ACHN (cell line): ENCODE data around the gene RGPD4.
"Not testable (repeated sequence)": the region's sequence is repeated elsewhere in the genome, so short reads cannot be mapped to it uniquely, and the experiment has no call there.

ENCODE experiments used
- DNase-seq: peaks from one replicate; pipeline ENCODE4 v3.0.0-alpha.2; 2015
- in situ Hi-C: cut with HindIII; loops from 2 replicates; pipeline ENCODE4 v1.10.0; 2017; ENCODE audit warnings: low sequenced_read_pairs, low pct_ligation_motif_present, low pct_unique_long_range_greater_than_20kb

The RGPD4 gene

DNA sequence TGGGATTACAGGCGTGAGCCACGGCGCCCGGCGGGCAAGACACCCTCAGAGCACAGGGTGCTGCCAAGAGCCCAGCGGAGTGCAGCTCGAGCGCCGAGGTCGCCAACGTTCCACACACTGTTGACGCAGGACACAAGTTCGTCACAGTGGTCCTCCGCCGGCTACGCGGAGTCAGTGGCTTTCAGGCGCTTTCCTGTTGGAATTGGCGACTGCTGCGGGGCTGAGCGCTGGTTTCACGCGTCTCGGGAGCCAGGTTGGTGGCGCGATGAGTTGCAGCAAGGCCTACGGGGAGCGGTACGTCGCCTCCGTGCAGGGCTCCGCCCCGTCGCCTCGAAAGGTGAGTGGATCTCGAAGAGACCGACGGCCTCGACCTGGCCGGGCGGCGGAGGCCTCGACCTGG, at the start of gene RGPD4:
Gene RGPD4 (plus strand): TSS at position 144 of the 400 bp plus-strand sequence. CDS start 122 bp downstream, at position 266.
- DNase-seq, in situ Hi-C loops: not testable (repeated sequence)

DNA sequence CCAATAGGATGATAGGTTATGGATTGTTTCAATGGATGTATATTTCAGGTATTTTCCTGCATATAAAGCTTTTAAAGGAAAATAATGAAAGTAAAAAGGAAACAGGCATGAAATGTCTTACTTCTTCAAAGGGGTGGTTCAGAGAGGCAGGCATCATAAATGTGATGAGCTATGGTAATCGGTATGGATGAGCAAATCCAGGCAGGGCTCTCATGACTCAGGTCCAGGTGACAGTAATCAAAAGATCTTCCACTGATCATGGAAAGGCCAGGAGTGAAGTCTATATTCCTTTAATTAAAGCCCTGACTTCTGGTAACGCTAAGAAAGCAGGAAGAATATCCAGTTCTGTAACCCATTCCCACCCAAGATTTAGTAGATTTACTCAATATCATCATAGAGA, 48.7 kb upstream of the RGPD4 start:
- in situ Hi-C loops = no loop called here
- no peak for DNase-seq

DNA sequence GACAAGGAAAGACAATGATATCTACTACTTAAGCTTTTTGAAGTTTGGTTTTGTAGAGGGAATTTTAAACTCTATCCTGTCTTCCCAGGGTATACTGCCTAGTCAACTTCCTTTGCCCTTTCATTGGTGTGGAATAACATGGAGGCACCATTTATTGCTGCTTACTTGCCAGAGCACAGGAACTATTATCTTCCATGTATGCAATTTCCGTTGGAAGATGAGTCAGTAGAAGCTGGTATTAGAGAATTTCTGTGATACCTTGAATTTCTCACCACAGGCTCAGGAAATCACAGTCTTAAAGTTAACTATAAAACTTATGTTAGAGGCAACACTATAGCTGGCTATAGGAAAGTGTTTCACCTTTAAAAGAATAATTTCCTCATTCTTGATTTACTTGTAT, 40.9 kb upstream of the RGPD4 start:
- in situ Hi-C loops = no loop called here
- DNase-seq = no peak

DNA sequence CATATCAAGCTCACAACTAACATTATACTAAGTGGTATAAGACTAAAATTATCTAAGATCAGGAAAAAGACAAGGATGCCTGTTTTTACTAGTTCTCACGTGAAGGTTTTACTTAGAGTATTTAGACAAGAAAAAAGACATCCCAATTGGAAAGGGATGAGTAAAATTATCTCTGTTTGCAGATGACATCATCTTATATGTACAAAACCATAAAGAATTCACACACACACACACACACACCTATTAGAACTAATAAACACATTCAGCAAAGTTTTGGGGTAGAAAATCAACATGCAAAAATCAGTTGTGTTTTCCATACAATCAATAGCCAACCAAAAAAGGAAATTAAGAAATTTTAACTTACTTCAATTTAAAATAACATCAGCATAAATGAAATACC, 35.9 kb upstream of the RGPD4 start:
- DNase-seq = no peak
- in situ Hi-C loops = no loop called here

DNA sequence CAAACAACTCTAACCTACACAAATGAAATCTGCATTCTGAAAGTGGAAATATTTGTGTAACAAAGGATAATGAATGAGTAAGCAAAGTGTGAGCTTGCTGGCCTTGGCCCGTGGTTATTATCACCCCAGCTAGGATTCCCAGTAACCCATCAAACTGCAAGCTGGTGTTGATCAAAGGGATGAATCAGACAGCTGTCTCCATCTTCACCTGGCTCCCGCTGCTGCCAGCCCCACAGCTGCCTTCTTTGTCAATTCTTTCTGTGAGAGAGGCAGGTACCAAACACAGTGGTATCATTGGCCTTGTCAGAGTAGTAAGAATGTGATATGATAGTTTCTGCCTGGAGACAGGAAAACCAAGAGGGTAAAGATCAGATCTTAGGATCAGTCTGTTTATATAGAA, 25.2 kb upstream of the RGPD4 start:
- DNase-seq = no peak
- in situ Hi-C loops = no loop called here

DNA sequence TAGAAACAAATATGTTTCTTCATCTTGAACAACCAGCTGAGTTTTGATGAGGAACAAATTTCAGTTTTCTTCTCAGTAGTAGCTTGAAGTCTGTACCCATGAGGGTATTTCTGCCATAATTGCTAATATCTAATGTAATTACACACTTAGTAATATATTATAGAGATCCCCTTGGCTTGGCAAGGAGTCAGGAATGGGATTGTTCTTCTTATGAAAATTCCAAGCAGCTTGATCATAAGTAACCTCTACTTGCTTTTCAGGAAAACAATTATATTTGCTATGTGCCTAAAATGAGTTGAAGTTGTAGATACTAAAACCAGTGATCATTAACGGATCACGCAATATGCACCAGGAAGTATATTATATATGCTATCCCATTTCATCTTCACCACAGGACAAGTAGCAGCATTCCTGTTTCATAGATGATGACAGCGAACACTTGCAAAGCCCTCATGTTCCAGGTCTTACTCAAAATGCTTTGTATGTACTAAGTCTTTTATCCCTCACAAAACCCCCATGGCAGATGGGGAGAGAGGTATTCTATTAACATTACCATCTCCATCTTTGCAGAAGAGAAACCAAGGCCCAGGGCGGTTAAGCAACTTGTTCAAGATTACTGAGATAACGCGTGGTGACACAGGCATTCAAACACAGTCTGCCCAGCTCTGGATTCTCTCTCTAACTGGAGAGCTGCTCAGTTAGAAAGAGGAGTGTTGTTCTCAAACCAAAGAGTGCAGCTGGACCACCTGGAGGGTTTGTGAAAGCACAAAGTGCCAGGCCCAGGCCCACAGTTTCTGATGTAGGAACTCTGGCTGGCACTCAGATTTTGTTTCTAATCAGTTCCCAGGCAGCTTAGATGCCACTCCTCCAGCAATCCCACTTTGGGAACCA, 21.8 kb upstream of the RGPD4 start:
- in situ Hi-C loops = no loop called here
- no peak for DNase-seq

DNA sequence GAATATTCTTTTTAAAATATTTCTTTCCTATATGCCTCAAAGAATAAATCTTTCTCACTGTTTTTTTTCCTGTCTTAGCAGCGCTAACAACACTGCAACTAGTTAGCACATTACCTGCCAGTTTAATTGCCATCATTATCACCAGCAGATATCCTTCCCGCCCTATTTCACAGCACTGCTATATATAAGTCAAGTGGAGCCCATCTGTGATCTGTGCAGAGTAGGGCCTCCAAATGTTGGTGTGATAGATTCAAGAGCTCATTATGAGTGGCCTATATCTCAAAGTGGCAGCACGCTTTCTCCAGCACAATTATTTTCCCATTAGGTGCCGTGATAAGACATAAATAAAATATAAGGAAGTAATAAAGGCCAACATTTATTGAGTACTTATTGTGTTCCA, 19.8 kb upstream of the RGPD4 start:
- in situ Hi-C loops = no loop called here
- no peak for DNase-seq

DNA sequence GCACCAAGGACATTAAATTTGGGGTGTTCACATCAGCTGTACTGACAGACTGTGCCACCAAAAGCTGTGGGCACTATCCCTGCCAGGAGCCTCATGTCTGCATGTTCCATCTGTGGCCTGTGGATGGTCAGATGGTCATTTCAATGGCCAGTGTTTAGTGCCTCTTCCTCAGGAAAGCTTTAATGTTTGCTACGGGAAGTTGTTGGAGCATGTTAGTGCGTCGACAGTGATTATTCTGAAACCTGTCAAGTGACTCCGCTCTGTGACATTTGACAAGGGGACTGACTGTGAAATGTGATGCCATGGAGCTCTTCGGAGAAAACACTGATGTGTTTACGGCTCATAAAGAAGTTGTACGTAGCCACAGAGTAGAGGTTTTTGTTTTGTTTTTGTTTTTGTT, 18.7 kb upstream of the RGPD4 start:
- in situ Hi-C loops = no loop called here
- DNase-seq = no peak

DNA sequence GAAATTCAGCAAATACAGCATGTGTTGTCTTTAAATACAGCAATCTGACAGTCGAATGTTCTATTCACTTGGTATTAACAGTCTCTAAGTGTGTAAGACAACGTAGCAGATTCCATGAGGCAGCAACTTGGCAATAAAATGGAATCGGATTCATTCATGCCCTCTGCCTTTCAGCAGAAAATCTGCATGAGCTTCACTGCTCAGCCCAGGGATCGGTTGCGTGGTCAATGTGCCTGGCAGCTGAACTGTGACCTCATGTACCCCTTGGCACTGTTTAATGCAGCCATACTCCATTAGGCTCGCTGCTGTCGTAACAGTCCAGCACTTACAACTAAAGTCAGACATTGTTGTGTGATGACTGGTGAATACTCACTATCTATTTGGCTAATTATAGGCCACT, 17.7 kb upstream of the RGPD4 start:
- DNase-seq = no peak
- in situ Hi-C loops = no loop called here

DNA sequence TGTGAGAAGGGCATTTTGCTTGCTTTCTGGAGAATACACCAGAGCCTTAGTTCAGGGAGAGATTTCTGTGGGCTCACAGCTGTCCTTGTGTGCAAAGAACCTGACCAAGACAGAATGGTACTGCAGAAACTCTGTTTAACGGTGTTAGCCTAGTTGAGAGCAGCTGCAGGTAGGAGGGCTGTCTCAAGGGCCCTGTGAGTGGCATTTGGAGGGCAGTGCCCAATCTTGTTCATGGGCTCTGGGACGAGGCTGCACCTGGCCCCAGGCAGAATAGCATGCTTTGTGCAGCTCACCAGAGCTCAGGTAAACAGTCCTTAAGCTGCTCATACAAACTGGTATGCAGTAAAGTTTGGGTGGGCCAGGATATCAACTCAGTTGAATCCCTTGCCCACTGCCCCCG, 16.9 kb upstream of the RGPD4 start:
- DNase-seq = no peak
- in situ Hi-C loops = no loop called here

DNA sequence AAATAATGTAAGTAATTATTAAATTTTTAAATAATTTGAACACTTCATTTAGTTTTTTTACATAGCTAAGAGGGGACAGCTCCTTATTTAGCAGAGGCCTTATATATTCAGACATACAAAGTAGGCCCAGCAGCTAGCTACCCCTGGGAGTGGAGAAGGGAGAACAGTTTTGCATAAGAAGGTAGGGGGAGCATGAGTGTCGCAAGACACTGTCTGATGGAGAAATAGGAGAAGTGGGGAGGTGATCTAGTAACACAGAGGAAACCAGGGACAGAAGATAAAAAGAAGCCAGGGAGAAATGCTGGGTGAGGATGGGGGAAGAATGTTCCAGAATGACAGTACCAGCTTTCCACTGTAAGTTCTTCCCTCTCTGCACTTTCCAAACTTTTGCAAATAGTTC, 16.0 kb upstream of the RGPD4 start:
- DNase-seq = no peak
- in situ Hi-C loops = no loop called here

DNA sequence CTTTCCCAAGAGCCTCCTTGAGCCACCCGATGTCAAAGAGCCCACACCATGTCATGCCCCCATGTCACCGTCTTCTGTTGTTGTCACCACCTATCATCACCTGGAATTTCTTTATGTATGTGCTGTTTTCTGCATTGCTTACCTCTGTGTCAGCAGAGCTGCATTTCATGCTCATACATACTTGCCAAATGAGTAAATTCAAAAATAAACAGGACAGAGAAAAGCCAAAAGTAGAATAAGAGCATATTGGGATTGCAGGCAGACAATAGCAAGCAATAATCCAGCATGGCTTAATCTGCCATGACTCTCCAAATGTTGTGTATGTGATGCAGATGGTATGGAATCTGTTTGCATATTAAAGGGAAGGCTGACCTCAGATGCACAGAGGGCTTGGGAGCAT, 15.3 kb upstream of the RGPD4 start:
- in situ Hi-C loops = no loop called here
- DNase-seq = no peak

DNA sequence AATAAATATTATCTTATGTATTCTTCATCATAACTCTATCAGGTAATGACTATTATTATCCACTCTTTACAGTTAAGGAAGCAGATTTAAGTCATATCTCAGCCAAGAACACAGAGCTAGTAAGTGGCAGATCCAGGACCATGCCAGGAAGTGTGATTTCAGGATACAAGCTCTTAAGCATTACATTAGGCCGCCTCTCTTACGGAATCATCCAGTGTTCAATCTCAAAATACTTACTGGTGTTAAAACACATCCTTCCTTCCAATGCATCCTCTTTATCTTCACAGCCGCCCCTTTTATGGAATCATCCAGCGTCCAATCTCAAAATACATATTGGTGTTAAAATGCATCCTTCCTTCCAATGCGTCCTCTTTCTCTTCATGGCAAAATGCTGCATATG, 14.7 kb upstream of the RGPD4 start:
- in situ Hi-C loops = no loop called here
- no peak for DNase-seq

DNA sequence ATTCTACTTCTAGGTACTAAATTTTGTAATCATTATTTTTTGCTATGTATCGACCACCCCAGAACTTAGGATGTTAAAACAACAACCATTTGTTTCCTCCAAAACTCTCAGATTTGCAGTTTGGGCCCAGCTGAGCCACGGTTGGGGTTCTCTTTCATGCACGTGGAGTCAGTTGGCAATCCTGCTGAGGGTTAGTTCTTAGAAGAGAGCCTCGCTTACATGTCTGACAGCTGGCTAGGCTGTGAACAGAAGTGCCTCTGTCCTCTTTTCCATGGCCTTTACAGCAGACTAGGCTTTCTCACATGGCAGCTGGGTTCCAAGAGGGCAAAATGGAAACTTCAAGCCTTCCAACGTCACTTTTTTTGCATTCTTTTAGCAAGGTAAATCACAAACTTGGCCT, 9.3 kb upstream of the RGPD4 start:
- no peak for DNase-seq
- in situ Hi-C loops = no loop called here

DNA sequence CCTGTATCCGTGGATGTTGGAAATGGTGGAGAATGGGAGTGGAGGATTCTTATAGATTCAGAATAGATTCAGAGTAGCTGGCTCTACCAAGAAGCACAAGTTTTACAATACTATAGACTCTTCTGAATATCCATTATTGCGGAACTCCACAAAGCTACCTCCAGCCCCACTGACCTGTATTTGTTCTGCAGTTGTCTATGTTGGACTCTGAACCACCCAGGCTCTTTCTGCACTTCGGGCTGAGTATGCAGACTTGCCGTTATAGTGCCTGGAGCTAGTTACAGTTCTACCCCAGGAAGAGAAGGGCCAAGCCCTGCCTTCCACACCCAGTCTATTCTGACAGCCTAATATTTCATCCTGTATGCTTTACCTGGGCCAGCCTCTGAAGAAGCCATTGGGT, 4.4 kb upstream of the RGPD4 start:
- no peak for DNase-seq
- in situ Hi-C loops = no loop called here

DNA sequence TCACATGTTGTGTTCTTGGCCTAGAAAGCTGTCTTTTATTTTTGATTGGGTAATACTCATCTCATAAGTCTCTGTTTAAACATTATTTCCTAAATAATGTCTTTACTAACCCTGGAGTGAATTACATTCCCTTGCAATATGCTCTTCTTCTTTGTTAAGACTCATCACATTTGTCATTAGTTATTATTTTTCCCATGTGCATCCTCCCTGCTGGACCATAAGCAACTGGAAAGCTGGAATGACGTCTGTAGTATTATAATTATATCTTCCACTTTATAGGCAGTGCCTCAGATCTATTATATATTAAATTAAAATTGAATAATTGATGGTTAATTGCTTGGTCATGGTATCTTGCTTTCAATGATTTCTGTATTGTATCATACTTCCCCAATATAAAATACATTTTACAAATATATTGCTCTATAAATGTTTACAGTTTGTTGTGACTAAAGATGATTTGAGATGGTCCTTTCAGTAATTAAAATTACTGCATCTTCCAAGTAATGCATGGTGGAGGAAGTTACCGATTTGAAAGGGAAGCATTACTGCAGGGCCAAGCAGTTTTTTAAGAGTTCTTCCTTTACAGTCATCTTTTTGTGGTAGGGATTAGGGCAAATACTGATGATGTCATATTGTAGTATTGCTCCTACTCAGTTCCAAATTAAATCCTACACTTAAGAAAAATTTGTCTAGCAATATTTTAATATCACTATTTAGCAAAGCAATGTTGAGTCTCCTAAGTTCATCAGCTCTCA, 2.1 kb upstream of the RGPD4 start:
- no peak for DNase-seq
- in situ Hi-C loops = no loop called here

DNA sequence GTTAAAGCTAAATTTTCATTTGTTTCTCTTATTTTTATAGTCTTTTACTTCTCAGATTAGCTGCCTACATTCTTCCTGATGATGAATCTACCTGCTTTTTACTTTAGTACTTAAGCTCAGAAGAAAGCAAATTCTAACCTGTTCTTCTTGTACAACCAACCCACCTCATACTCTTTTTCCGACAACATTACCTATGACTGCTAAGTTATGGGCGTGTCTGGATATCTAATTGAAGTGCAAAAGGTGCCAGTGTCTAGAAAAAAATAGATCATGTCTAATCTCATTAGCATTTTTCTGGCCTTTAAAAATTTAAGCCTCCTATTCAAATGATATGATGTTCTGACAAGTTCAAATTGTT, 1.5 kb upstream of the RGPD4 start:
- in situ Hi-C loops = no loop called here
- DNase-seq = no peak

DNA sequence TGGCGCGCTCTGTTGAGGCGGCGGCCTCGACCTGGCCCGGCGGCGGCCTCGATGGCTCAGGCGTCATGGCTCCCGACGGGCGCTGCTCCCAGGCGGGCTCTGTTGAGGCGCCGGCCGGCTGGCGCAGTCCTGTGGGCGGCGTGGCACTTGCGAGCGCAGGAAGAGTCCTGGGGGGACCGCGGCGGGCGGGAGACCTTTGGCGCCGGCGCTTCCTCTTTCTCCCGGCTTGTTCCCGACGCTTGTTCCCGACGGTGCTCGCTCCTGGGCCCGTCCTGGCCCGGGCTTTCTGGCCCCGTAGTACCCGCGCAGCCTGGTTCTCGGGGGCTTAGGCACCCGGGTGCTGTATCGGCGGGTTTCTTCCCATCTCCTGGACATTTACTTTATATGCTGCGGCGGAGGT, 2.8 kb downstream of the RGPD4 start:
- DNase-seq, in situ Hi-C loops: not testable (repeated sequence)

DNA sequence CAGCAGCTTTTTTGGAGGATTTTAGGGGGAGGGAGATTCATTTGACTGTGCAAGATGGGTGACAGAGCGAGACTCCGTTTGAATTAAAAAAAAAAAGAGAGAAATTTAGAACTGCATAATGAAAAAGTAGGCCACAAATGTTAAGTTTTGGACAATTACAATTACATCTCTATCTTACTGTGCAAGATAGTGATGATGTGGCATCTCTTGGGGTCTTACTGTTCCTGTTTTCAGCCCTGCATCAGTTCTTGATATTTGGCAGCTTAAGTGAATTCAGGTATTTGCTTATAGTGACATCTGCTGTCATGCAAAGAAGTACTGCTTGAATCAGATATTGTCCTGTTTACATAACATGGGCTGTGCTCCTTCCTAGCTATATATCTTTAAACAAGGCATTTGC, 6.5 kb downstream of the RGPD4 start:
- DNase-seq, in situ Hi-C loops: not testable (repeated sequence)

DNA sequence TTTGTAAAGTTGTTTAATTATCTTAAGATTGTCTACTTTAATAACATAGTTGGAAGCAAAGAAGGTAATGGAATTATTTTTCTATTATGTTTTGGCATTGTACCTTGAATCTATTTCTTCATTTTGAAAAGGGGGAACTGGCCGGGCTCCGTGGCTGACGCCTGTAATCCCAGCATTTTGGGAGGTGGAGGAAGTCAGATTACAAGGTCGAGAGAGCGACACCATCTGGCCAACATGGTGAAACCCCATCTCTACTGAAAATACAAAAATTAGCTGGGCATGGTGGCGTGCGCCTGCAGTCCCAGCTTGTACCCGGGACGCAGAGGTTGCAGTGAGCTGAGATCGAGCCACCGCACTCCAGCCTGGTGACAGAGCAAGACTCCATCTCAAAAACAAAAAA, 6.9 kb downstream of the RGPD4 start:
- in situ Hi-C loops, DNase-seq: not testable (repeated sequence)
